Neural progenitor cell (in vitro differentiated cells): ENCODE measurements around the gene HSPG2.

Source experiments
- EZH2 ChIP-seq: fragments of 200-600 bp; sonication (generic); IDR thresholded peaks from 2 replicates; pipeline ENCODE4 v1.6.1; 2017; ENCODE audit warnings: antibody characterized with exemption, mild to moderate bottlenecking, moderate library complexity
- EZH2phosphoT487 ChIP-seq: fragments of 200-600 bp; sonication (generic); IDR thresholded peaks from 2 replicates; pipeline ENCODE4 v1.6.1; 2017; ENCODE audit warnings: antibody characterized with exemption
- TF ChIP-seq, protein P1 (sequence below): fragments of 200-600 bp; sonication (generic); IDR thresholded peaks from 2 replicates; pipeline ENCODE4 v1.5.1; 2017; ENCODE audit warnings: antibody characterized with exemption, mild to moderate bottlenecking

DNA sequence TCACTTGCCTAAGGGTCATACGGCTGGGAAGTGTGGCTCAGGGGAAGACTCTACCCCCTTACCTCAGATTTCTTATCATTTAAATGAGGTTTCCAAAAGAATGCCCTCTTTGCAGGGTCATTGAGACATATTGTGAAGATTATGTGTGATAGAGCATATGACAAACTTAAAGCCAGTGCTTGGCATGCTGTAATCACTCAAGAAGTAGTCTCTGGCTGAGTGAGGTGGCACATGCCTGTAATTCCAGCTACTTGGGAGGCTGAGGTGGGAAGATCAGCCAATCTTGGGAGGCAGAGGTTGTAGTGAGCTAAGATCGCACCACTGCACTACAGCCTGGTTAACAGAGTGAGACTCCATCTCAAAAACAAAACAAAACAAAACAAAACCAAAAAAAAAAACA is 132.6 kb downstream of the HSPG2 start:
- TF ChIP-seq, protein P1, sequence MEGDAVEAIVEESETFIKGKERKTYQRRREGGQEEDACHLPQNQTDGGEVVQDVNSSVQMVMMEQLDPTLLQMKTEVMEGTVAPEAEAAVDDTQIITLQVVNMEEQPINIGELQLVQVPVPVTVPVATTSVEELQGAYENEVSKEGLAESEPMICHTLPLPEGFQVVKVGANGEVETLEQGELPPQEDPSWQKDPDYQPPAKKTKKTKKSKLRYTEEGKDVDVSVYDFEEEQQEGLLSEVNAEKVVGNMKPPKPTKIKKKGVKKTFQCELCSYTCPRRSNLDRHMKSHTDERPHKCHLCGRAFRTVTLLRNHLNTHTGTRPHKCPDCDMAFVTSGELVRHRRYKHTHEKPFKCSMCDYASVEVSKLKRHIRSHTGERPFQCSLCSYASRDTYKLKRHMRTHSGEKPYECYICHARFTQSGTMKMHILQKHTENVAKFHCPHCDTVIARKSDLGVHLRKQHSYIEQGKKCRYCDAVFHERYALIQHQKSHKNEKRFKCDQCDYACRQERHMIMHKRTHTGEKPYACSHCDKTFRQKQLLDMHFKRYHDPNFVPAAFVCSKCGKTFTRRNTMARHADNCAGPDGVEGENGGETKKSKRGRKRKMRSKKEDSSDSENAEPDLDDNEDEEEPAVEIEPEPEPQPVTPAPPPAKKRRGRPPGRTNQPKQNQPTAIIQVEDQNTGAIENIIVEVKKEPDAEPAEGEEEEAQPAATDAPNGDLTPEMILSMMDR = no peak
- TF ChIP-seq EZH2phosphoT487 (no peak), EZH2 (no peak)
